Breast epithelium (tissue), 4 donors: ENCODE results near the gene ZBTB43. TPM values are rescaled to one million over a fixed set of nuclear protein-coding genes. Genes with fewer than 3 reads are reported as not detected.

Experiments used
- DNase-seq, 2 donors: peaks; one replicate each; pipeline ENCODE4 v3.0.0-alpha.2; 2019; ENCODE audit warnings: low spot score in 2 of 2
- H3K27ac ChIP-seq, 2 donors: fragments of 200-600 bp; sonication (generic) in 1 of 2; one replicate each; pipeline ENCODE4 v1.5.1; 2016 to 2019; ENCODE audit warnings: mild to moderate bottlenecking in 1 of 2
- H3K27me3 ChIP-seq, 2 donors: fragments of 200-600 bp; sonication (generic) in 1 of 2; one replicate each; pipeline versions ENCODE4 v1.5.1 to v1.6.0; 2017 to 2019; ENCODE audit warnings: control low read depth in 1 of 2, mild to moderate bottlenecking in 1 of 2
- H3K36me3 ChIP-seq: fragments of 200-600 bp; one replicate; pipeline ENCODE4 v1.5.1; 2019
- H3K4me1 ChIP-seq, 2 donors: fragments of 200-600 bp; sonication (generic); one replicate each; pipeline ENCODE4 v1.5.1; 2016 to 2019; ENCODE audit warnings: control low read depth in 1 of 2
- H3K4me3 ChIP-seq, 3 donors: fragments of 200-600 bp; sonication (generic); 1 replicate in 2 of 3; 2 replicates in 1 of 3; pipeline ENCODE4 v1.5.1; 2016 to 2019; ENCODE audit warnings: mild to moderate bottlenecking in 3 of 3, moderate library complexity in 2 of 3
- H3K9me3 ChIP-seq, 2 donors: fragments of 200-600 bp; sonication (generic) in 1 of 2; one replicate each; pipeline ENCODE4 v1.5.1; 2016 to 2019; ENCODE audit warnings: control low read depth in 1 of 2
- POLR2A ChIP-seq: fragments of 450-650 bp; IDR thresholded peaks from one replicate; pipeline ENCODE4 v1.6.1; 2016; ENCODE audit warnings: antibody characterized with exemption, mild to moderate bottlenecking, moderate library complexity
- POLR2AphosphoS5 ChIP-seq, 3 donors: sonication (generic); formaldehyde crosslinking; IDR thresholded peaks; one replicate each; pipeline ENCODE4 v1.6.1; 2017; ENCODE audit warnings: antibody characterized with exemption in 3 of 3
- intact Hi-C: fragments of 100-400 bp; cut with DNase I; formaldehyde crosslinking; loops from one replicate; pipeline ENCODE4 v1.15.1; 2023; ENCODE audit warnings: low total_unique reads
- total RNA-seq, 3 donors: library from RNA; depleted of rRNA; stranded (reverse); fragments of >200 nt; gene quantifications; one replicate each; pipeline ENCODE4 v1.1.0, GENCODE V29; 2016
- TF ChIP-seq, protein P1 (sequence below), 3 donors: fragments of 450-650 bp; IDR thresholded peaks; one replicate each; pipeline ENCODE4 v1.5.1; 2016 to 2017; ENCODE audit warnings: antibody characterized with exemption in 3 of 3, mild to moderate bottlenecking in 3 of 3, moderate library complexity in 3 of 3

The ZBTB43 gene
- total RNA-seq, 3 donors from 2014 or later = 10.9 to 20.6 (median 13.1) TPM

DNA sequence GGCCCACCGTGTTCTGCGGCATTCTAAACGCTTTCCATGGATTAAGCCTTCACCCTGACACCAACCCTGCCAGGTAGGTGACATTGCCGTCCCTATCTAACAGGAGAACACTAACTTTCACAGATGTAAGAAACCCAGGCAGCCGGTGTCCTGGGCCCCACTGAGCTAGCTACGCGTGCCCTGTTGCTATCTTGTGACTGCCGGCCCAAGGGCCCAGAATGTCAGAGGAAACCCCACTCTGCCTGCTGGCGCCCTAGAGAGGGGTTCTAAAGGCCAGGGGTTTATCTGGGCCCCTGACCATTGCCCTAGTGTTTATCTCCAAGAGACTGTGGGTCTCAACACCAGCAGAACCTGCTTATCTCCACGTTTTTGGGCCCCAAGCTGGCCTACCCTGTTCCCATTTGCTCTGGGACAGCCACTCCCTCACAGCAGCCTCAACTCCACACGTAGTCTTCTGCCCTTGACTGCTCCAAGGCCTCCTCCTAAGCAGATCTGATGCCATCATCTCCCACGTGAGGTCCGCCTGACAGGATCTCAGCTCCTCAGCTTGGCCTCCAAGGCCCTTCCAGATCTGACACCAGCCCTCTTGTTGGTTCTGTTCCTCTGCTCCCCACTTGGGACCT lies 37.5 kb downstream of the ZBTB43 start:
- Histone ChIP-seq H3K27ac (peak overlapping the region in 1 of 2 donors; percentile 58), H3K4me3 (no peak overlapping the region), H3K9me3 (no peaks in the 10 kb centered on the region), H3K4me1 (peaks cover 0 to 7% of the 10 kb centered on the region in 2 donors), H3K36me3 (no peaks in the 10 kb centered on the region), H3K27me3 (no peaks in the 10 kb centered on the region)
- TF ChIP-seq, protein P1, sequence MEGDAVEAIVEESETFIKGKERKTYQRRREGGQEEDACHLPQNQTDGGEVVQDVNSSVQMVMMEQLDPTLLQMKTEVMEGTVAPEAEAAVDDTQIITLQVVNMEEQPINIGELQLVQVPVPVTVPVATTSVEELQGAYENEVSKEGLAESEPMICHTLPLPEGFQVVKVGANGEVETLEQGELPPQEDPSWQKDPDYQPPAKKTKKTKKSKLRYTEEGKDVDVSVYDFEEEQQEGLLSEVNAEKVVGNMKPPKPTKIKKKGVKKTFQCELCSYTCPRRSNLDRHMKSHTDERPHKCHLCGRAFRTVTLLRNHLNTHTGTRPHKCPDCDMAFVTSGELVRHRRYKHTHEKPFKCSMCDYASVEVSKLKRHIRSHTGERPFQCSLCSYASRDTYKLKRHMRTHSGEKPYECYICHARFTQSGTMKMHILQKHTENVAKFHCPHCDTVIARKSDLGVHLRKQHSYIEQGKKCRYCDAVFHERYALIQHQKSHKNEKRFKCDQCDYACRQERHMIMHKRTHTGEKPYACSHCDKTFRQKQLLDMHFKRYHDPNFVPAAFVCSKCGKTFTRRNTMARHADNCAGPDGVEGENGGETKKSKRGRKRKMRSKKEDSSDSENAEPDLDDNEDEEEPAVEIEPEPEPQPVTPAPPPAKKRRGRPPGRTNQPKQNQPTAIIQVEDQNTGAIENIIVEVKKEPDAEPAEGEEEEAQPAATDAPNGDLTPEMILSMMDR (IDR thresholded peaks at IDR 0.05) = no peak
- TF ChIP-seq POLR2A = no peak
- TF ChIP-seq POLR2AphosphoS5 (IDR thresholded peaks at IDR 0.05) = no peak
- DNase-seq = no peak
- intact Hi-C loops = no loop called here

DNA sequence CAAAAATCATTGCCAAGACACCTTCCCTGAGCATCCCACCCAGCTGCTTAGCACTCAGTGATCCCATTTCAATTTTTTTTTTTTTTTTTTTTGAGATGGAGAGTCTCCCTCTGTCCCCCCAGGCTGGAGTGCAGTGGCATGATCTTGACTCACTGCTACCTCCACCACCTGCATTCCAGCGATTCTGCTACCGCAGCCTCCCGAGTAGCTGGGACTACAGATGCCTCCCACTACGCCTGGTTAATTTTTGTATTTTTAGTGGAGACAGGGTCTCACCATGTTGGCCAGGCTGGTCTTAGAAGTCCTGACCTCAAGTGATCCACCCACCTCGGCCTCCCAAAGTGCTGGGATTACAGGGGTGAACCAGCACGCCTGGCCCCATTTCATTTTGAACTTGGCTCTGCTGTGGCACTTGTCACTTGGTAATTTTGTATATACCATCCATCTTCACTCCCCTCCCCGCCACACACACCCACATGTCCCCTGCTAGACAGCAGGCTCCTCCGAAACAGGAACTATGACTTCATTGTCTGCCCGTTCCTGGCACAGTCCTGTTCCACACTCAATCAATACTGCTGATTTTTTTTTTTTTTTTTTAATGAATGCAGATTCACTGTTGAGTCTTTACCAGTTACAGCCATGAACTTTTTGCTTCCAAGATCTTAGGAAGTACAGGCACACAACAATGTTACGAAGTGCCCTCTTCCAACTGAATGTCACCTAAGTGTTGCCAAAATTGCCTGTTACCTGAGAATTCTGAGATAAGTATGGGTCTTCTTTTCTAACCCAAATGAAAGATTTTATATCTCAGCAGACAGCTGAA lies 38.3 kb downstream of the ZBTB43 start:
- H3K4me1 ChIP-seq = peaks cover 0 to 7% of the 10 kb centered on the region in 2 donors
- H3K9me3 ChIP-seq = no peaks in the 10 kb centered on the region
- H3K36me3 ChIP-seq = no peaks in the 10 kb centered on the region
- intact Hi-C loops = no loop called here
- DNase-seq = no peak
- TF ChIP-seq, protein P1 (IDR thresholded peaks at IDR 0.05) = no peak
- TF ChIP-seq POLR2AphosphoS5 (IDR thresholded peaks at IDR 0.05) = no peak
- TF ChIP-seq POLR2A = no peak
- H3K4me3 ChIP-seq = no peak overlapping the region
- H3K27me3 ChIP-seq = no peaks in the 10 kb centered on the region
- H3K27ac ChIP-seq = peak overlapping the region in 1 of 2 donors; percentile 58

DNA sequence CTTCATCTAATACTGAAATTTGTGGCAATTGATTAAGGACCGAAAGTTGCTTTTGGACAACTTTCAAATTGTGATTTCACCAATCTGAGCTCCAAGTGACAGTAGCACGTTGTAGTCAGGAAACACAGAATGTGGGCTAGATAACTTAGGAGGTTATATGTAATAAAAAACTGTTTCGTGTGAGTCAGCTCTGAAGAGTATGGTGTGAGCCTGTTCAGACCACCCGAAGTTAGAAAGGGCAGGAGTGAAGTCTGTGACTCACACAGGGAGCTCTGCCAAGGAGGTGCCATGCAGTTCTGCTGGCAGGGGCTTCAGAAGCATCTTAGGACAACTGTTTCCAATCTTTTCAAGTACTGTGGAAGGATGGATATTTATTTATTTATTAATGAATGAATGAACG lies 39.2 kb downstream of the ZBTB43 start:
- H3K36me3 ChIP-seq = no peaks in the 10 kb centered on the region
- peaks cover 0 to 7% of the 10 kb centered on the region in 2 donors for H3K4me1 ChIP-seq
- no peaks in the 10 kb centered on the region for H3K27me3 ChIP-seq
- intact Hi-C loops = no loop called here
- DNase-seq = no peak
- TF ChIP-seq POLR2AphosphoS5 (IDR thresholded peaks at IDR 0.05) = no peak
- TF ChIP-seq, protein P1 (IDR thresholded peaks at IDR 0.05) = no peak
- no peak for TF ChIP-seq POLR2A
- H3K27ac ChIP-seq = no peak overlapping the region
- H3K9me3 ChIP-seq = no peaks in the 10 kb centered on the region
- H3K4me3 ChIP-seq = no peak overlapping the region

DNA sequence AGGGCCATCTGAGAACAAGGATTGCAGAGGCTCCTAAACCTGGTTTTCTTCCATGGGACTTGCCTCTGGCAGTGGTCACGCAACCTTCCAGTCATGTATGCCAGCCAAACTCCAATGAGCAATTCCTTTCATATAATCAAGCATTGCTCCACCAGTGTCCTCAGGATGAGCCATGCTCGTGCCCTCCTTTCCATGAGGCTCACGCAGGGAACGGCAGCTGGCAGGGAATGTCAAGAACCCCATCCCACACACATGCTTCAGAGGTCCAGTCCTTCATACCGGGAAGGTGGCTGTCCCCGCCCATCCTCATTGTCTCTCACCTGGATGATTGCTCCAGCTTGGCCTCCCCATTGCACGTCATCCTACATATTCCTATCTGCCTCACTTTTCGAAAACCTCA lies 42.2 kb downstream of the ZBTB43 start:
- no peak for DNase-seq

DNA sequence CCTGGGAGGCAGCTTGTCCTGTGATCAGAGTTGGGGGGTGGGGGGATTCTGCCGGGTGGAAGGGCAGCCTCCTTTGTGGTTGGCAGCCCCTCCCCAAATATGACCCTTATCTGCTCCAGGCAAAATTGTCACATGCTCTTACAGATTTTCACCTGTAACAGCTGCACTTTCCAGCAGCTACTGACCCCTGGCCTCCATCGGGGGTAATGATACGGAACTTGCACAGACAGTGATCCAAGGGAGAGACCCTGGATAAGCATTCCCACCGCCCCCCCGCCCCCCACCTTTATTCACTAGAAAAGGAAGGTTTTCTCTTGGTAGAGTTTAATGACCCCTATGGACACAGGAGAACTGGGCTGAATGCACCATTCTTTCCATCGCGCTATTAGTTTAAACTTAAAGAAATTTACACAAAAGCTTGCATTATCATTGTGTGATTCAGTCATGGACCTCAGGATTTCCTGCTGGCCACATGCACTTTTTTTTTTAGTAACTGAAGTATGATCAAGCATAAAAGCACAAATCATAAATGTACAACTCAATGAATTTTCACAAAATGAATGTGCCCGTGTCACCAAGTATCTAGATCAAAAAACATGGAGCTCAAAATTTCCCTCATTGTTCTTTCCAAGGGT lies 44.9 kb downstream of the ZBTB43 start:
- Histone ChIP-seq H3K27me3 (no peaks in the 10 kb centered on the region), H3K9me3 (no peaks in the 10 kb centered on the region), H3K27ac (no peak overlapping the region), H3K36me3 (no peaks in the 10 kb centered on the region), H3K4me1 (no peaks in the 10 kb centered on the region), H3K4me3 (no peak overlapping the region)
- no peak for TF ChIP-seq POLR2A
- TF ChIP-seq, protein P1 (IDR thresholded peaks at IDR 0.05) = no peak
- no peak for TF ChIP-seq POLR2AphosphoS5 (IDR thresholded peaks at IDR 0.05)
- intact Hi-C loops = no loop called here
- DNase-seq = no peak

More for the DNA sequence above, 42.2 kb downstream of the ZBTB43 start:
- Histone ChIP-seq H3K27me3 (no peaks in the 10 kb centered on the region), H3K36me3 (no peaks in the 10 kb centered on the region), H3K9me3 (no peaks in the 10 kb centered on the region), H3K27ac (no peak overlapping the region), H3K4me3 (no peak overlapping the region), H3K4me1 (peaks cover 0 to 7% of the 10 kb centered on the region in 2 donors)
- TF ChIP-seq POLR2A (no peak), POLR2AphosphoS5 (IDR thresholded peaks at IDR 0.05) (no peak)
- intact Hi-C loops = no loop called here
